Midbrain (tissue), 1 donor: ENCODE results near the gene TESK1.
"Not testable (repeated sequence)": the region's sequence is repeated elsewhere in the genome, so short reads cannot be mapped to it uniquely, and the experiment has no call there.

ENCODE experiments used
- DNase-seq: peaks from one replicate; lab custom pipeline; 2025; lab: John Stamatoyannopoulos, UW

The TESK1 gene

DNA sequence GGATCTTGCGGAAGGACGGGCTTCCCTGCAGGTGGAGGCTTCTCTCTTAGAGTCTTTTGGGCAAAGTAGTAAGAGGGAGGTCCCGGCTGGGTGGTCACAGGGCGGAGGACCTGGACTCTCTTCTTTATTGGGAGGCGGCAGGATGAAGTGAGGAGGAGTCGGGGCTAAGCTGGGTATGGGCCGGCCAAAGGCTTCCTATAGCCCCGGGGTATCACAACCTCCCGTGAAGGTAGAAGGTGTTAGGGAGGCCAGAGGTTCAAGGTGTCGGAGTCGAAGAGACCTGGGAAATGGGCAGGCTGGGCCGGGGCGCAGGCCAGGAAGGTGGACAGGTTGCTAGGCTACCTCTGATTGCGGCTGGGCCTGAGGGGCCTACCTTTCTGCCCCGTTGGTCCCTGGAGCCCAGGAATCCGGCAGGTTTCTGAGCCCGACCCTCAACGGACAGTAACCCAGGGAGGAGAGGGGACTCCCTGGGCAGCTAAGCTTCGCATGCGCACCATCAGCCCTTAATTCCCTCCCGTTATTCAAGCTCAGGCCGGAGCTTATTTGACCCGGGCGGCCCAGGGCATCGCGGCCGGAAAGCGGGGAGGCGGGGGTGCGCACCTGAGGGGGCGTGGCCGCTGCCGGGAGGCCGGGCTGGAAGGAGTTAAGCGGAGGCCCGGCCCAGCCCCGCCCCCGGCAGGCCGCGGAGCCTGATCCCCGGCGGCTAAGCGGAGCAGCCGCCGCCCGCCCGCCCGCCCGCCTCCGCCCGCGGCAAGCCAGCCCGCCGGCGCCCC lies at the start of gene TESK1:
TESK1 (plus strand) TSS at position 685 of the 773 bp plus-strand sequence. CDS start 358 bp downstream, outside the sequence.
- peak; percentile 65 for DNase-seq

DNA sequence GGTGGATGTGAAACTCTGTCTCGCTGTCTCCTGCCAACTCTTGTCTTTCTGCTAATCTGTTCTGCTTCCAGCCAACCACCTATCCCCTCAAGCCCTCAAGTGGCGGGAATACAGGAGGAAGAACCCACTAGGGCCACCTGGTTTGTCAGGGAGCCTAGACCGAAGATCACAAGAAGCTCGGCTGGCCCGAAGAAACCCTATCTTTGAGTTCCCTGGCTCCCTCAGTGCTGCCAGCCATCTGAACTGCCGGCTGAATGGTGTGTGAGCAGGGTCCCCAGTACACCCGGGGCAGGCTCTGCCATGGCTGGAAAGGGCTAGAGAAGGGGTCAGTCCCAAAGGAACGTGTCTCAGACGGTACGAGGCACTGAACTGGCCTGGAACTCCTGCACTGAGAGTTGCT lies 49.2 kb upstream of the TESK1 start:
- no peak for DNase-seq

GRCh38 chr9:35556776-35557175 lies 48.3 kb upstream of the TESK1 start:
- DNase-seq = no peak

DNA sequence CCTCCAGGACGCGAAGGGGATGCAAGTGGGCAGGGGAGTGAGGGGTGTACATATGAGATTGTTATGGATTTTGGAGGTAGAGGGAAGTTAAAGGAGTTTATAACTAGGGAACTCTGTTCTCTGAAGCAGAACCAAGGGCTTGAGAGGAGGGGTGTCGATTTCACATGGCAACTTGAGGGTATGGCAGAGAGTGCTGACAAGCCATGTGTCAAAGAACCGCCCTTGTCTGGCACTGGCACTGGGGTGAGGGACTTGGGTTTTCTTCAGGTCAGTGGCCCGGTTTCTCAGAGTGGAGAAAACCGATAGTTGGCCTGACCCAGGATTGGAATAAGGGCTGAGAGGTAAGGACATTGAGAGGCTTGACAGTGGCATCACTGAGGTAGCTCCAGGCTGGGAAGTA lies 47.7 kb upstream of the TESK1 start:
- no peak for DNase-seq

DNA sequence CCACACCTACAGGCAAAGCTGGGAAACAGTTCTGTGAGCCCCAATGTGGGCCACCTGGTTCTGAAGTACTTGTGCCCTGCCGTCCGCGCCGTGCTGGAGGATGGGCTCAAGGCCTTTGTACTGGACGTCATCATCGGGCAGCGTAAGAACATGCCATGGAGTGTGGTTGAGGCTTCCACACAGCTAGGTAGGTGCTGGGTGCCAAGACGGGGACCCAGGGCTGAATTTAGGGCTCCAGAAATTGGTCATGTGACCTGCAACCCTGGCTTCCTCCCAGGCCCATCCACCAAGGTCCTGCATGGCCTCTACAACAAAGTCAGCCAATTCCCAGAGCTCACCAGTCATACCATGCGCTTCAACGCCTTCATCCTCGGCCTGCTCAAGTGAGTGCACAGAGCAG lies 46.9 kb upstream of the TESK1 start:
- DNase-seq = no peak

GRCh38 chr9:35559792-35560530 lies 45.1 kb upstream of the TESK1 start:
- no peak for DNase-seq

DNA sequence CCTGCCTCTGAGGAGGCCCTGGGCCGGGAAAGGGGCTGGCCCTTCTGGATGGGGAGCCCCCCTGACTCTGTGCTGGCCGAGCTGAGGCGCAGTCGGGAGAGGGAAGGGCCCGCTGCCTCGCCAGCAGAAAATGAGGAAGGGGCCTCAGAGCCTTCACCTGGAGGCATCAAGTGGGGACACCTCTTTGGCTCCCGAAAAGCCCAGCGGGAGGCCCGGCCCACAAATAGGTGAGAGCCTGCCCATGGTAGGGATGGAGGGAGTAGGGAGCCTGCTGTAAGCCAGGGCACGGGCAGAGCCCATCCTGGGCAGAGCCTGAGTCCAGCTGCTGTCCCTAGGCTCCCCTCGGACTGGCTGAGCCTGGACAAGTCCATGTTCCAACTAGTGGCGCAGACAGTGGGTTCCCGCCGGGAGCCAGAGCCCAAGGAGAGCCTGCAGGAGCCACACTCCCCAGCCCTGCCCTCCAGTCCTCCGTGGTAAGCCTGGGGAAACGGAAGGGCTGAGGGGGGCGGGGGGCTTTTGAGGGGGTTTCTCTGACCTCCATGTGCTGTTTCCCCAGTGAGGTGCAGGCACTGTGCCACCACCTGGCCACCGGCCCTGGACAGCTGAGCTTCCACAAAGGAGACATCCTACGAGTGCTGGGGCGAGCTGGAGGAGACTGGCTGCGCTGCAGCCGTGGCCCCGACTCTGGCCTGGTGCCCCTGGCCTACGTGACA lies 44.3 kb upstream of the TESK1 start:
- no peak for DNase-seq

- DNase-seq = no peak
Measured at GRCh38 chr9:35561468-35562261, 43.4 kb upstream of the TESK1 start.

DNA sequence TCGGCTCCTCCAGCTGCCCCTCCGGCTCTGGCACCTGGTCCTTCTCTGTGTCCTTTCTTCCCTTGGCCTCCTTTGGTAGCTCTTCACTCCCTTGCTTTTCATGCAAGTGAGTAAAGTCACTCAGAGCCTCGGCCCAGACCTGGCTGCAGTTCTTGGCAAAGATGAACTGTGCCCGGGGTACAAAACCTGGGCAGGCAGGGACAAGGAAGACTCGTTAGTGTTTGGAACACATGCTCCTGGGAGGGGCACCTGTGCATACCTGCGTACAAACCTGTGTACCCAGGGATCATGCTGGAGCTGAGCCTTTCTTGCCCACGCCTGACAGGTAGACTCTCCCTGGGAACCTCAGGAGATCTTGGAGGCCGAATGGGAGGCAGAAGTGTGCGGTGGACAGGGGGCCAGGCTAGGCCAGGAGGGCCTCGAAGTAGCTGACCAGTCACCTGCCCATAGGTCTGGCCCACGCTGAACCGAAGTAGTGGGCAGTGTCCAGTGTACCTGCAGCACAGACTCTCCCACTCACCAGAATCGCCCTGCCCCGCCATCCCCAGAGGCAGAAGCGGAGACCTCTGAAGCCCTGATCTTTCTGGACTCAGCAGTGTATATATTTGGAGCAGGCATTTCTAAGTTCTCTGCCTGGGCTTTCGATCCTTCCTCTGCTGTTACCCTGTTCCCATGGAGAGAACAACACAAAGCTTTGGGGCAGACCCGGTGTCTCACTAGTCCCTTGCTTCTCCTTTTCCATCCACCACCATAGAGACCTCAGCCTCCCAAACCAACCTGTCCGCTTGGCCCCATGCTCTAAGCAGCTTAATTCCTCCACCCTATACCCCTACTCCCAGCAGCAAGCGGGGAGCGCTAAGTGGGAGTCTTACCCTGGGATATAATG lies 41.9 kb upstream of the TESK1 start:
- DNase-seq = no peak

DNA sequence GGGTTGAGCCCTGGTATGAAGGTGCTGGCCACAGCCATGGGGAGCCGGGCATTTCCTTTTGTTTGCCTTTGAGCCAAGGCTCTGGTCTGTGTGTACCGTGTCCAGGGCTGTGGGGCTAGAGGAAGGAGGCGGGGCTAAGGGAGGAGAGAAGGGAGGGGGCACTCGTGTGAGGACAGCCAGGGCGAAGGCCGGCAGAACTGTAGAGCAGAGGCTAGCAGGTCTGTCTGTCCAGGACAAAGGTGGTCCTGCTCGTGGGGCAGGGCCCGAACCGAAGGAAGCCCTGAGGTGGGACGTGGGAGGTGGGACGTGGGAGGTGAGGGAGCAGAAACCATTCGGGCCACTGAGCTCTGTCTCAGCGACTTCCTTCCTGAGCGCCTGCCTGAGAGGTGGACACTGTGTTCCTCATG lies 41.3 kb upstream of the TESK1 start:
- DNase-seq = no peak

- DNase-seq = no peak
Measured at GRCh38 chr9:35564658-35565061, 40.4 kb upstream of the TESK1 start.

- DNase-seq = no peak
Measured at GRCh38 chr9:35566417-35566816, 38.6 kb upstream of the TESK1 start.

DNA sequence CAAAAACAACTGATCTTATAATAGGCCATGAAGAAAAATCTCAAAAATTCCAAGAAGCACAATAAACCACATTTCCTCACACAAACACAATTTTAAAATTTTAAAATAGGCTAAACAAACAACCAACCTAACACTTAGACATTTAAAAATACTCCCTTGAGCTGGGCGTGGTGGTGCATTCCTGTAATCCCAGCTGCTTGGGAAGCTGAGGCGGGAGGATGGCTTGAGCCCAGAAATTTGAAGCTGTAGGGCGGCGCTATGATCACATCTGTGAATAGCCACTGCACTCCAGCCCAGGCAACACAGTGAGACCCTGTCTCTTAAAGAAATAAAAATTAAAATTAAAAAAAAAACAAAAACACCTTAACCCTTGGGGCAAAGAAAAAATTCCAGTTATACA lies 36.9 kb upstream of the TESK1 start:
- no peak for DNase-seq

DNA sequence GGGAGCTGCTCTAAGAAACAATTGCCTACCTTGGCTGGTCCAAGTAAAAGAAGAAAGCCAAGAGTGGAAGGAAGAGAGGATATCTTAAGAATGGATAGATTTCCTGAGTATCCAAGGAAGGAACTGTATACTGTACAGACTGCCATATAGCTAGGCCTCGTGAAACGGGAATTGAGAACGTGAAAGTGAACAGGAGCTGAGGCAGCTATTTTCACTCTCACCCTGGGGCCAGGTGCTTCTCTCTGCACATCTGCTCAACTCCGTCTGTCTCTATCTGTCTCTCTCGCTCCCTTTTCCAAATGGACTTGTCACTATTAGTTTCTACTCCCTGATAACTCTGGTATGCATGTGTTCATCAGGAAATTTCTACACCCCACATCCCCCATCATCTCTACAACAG lies 35.9 kb upstream of the TESK1 start:
- no peak for DNase-seq

DNA sequence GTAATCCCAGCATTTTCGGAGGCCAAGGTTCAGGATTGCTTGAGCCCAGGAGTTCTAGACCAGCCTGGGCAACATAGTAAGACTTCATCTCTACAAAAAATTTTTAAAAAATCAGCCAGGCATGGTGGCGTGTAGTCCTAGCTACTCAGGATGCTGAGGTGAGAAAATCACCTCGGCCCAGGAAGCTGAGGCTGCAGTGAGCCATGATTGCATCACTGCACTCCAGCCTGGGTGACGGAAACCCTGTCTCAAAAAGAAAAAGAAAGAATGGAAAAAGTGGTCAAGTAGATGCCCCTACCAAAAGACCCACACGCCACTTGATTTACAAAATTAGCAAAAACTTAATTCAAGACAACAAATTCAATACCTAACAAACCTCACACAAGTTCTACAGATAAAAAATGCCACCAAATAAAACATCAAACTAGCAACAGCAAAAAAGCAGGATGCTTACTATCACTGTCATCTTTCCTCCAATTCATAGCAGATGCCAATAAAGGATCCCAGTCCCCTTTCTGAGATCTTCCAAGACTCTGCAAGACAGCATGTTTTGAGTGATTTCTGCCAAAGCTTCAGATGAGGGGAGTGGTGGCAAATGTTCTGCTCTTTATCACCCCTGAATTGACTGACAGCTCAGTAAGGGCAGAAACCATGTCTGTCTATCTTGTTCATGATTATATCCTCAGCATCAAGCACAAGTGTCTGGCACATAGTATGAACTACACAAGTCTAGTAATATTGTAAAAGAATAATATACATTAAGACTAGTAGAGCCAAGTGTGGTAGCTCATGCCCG lies 34.2 kb upstream of the TESK1 start:
- no peak for DNase-seq

- DNase-seq = no peak
Measured at GRCh38 chr9:35574578-35575122, 30.4 kb upstream of the TESK1 start.

DNA sequence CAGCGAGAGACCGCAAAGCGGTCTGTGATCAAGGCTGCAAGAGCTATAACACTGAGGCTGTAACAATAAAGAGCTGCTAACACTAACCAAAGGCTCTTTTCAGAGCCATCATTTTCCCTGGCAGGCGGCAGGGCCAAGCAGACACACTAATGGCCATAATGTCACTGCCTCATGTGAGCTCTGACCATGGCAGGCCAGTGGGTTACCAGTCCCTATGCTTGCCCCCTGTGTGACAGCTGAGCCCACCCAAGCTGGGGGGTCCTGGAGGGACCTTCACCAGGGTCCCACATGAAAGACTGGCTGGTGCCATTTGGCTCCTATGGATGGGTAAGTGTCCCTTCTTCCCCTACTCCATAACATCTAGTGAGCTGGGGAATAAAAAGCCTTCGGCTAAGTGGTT lies 29.6 kb upstream of the TESK1 start:
- no peak for DNase-seq

DNA sequence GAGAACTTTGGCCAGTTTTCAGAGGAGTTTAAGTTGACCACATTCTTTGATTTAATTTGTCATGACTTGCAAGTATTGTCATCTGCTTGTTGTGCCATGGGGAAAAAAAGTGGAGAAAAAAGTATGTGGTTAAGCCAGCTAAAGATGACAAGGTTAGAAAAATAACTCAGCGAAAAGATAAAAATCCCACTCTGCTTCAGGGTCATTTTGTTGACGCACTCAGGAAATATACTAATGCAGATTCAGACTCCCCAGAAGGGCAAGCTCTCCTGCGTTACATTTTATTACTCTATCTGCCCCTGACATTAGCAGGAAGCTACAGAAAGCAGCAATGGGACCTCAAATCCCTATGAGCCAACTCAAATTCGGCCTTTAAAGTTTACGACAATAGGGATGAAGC lies 27.6 kb upstream of the TESK1 start:
- no peak for DNase-seq

DNA sequence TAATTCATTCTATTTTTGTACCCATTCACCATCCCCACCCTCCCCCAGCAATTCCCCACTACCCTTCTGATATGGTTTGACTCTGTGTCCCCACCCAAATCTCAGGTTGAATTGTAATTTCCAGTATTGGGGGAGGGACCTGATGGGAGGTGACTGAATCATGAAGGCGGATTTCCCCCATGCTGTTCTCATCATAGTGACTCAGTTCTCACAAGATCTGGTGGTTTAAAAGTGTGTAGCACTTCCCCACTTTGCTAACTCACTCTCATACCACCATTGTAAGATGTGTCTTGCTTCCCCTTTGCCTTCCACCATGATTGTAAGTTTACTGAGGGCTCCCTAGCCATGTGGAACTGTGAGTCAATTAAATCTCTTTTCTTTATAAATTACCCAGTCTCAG lies 25.9 kb upstream of the TESK1 start:
- no peak for DNase-seq

DNA sequence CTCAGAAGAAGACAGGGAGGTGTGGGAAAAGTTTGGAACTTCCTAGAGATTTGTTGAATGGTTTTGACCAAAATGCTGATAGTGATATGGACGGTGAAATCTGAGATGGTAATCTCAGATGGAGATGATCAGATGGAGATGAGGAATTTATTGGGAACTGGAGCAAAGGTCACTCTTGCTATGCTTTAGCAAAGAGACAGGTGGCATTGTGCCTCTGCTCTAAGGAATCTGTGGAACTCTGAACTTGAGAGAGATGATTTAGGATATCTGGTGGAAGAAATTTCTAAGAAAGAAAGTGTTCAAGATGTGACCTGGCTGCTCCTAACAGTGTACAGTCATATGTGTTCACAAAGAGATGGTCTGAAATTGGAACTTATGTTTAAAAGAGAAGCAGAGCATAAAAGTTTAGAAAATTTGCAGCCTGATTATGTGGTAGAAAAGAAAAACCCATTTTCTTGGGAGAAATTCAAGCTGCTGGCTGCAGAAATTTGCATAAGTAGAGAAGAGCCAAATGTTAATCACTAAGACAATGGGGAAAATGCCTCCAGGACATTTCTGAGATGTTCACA lies 25.3 kb upstream of the TESK1 start:
- DNase-seq = not testable (repeated sequence)
